Left renal pelvis (tissue), 4 donors: ENCODE data around the gene ASPG. TPM values are rescaled to one million over a fixed set of nuclear protein-coding genes. Genes with fewer than 3 reads are reported as not detected.

ENCODE experiments used
- DNase-seq, 4 donors: peaks; one replicate each; pipeline ENCODE4 v3.0.0-alpha.2; 2013; ENCODE audit warnings: low read depth in 4 of 4, low spot score in 3 of 4
- polyA plus RNA-seq, 4 donors: library from polyadenylated mRNA; unstranded; fragments of 120-200 nt; gene quantifications; one replicate each; pipeline ENCODE4 v1.2.1, GENCODE V29; 2013; ENCODE audit not compliant: insufficient read length in 4 of 4

Gene ASPG
- polyA plus RNA-seq, 4 donors: 1.4 to 18.9 (median 10.0) TPM

DNA sequence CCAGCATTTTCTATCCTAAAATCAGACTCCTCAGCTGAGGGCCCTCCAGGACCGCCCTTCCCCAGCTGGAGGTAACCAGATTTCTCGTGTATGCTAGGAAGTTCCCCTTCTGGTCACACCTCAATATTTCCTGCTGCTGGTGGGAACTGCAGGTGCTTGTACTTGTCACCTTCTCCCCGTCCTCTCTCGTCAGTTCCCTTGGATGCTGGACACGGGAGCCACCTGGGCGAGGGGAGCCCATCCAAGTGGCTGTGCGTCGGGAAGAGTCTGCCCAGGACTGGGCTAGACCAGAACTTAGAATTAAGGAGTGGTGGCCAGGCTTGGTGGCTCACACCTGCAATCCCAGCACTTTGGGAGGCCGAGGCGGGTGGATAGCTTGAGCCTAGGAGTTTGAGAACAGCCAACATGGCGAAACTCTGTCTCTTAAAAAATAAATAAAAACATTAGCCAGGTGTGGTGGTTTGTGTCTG lies 29.7 kb downstream of the ASPG start:
- no peak for DNase-seq

DNA sequence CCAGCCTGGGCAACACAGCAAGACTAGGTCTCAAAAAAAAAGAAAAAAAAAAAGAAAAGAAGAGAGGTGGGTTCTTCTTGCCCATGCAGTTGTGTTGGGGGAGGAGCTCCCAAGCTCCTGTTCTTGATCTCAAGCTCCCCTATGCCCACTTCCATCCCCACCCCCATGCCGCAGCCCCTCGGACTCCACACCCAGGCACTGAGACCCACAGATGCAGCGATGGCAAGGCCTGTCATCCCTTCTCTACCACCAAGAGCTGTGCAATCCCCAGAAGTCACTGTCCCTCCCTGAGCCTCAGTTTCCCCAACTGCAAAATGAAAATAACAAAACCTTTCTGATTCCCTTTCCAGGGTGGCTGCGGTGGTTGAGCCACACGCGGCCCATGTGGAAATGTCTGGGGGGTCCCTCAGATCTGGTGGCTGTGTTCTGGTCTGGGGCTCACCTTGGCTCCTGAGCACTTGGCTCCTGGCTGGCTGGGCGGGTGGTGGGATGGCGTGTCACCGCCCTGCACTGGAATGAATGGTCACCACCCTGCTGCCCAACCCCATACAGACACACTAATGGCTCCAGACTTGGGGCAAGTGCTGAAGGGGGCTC lies 30.3 kb downstream of the ASPG start:
- no peak for DNase-seq

DNA sequence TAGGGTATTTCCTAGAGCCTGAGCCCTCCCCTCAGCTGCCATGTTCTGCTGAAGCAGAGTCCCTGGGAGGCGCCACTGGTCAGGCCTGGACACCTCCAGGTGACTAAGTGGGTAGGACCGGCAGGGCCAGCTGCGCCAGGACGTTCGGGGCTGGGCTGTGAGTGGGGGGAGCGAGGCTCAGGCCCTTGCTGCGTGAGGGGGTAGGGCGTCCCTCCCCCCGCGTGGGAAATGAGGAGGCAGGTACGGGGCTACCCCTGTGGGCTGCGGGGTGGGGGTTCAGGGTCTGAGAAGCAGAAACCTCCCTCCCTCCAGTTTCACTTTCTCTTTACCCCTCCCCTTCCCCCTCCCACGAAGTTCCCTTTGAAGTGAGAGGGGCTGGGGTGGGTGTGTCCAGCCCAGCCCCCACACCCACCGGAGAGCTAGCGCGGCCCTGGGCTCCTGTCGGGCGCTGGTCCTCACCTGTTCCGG lies 30.8 kb downstream of the ASPG start:
- no peak for DNase-seq

DNA sequence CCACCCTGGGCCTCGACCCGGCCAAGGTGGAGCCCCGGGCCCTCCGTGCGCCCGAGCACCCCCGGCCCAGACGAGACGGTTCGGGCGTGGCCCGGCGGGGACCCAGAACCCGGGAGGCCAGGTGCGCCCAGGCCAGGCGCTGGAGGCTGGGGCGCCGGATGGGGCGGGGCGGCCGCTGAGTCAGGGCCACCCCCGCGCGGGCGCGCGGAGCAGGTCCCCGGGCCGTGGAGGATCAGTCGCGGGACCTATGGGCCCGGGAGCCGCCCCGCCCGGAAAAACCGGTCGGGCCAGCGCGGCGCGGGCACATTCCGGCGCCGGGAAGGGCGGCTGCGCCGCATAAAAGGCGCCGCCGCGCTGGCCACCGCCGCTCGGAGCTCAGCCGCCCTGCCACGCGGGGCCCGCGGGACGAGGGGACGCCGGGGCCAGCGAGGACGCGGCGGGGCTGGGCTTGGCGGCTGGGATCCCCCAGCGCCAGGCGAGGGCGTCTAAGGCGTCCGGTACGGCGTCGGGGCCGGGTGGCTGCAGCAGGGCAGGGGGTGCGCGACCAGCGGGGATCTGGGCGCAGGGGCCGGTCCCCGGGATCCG lies 31.3 kb downstream of the ASPG start:
- no peak for DNase-seq

DNA sequence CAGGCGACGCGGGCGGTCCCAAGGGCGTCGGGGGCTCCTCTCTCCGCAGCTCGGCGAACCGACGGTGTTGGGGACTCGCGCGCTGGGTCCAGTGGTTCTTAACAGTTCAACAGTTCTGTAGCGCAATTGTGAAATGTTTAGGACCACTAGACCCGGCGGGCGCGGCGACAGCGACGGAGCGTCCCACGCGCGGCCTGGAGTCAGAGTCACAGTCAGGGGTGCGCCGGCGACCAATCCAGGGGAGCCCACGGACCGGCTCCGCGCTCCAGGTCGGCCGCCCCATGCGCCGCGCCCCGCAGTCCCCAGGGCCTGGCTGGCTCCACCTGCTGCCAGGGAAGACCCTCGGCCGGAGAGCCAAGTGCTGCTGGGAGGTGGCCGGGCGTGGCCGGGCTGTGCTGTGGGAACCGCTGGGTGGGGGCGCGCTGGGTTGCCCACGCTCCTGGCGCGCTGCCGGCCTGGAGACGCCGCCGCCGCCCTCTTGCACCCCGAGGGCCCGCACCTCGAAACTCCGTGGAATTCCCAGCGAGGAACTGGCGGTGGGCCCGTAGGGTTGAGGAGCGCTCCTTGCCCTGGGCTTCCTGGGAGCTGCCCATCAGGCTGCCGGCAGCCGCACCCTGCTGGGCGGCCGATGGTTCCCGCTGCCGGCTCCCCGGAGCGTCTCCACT lies 32.0 kb downstream of the ASPG start:
- no peak for DNase-seq

DNA sequence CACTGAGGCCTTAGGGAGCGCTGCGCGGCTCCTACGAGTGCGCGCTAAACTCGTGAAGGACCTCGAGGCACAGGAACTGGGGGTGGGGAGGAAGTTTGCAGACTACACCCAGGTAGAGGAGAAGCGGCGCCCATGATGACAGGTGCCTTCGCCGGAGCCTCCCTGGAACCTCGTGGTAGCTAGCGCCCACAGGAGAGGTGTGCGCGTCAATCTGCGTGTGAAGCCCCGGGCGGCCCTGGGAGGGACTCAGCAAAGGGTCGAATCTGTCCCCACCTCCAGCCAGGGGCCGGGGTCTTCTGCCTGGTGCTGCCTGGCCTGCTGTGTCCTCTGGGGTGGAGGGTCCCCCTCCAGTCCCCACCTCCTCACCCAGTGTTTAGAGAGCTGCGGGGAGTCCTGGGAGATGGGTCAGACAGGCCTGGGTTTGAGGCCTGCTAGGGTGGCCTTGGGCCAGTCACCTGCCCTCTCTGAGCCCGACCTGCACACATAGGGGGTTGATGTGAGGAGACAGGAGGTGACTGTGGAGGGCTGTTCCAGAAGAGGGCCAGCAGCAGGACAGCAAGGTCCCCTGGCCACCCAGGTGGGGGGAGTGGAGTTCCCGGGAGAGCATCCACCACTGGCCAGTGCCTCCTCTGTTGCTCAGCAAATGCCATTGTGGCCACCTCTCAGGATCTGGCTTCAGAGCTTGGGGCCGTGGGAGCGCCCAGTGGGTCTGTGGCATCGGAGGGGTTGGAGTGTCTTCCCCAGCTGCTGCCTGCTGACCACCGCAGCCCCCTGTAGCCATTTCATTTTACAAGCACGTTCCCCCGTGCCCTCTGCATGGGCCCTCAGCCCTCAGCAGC lies 32.7 kb downstream of the ASPG start:
- DNase-seq: no peak

DNA sequence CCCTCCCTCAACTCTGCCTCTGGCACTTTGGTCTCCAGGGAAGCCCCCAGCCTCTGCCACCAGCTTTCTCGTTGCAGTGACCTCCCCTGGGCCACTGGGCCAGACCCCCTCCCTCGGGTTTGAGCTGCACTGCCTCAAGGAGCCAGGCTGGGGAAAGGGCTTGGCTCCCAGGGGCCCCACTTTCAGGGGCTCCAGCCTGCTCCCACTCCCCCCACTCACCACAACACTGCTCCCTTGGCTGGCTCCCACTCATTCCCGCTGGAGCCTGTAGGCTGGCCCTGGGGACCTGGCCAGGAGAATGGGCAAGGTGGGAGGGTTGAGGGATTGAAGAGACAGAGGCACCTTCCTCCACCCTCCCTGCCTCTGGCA lies 33.6 kb downstream of the ASPG start:
- no peak for DNase-seq

DNA sequence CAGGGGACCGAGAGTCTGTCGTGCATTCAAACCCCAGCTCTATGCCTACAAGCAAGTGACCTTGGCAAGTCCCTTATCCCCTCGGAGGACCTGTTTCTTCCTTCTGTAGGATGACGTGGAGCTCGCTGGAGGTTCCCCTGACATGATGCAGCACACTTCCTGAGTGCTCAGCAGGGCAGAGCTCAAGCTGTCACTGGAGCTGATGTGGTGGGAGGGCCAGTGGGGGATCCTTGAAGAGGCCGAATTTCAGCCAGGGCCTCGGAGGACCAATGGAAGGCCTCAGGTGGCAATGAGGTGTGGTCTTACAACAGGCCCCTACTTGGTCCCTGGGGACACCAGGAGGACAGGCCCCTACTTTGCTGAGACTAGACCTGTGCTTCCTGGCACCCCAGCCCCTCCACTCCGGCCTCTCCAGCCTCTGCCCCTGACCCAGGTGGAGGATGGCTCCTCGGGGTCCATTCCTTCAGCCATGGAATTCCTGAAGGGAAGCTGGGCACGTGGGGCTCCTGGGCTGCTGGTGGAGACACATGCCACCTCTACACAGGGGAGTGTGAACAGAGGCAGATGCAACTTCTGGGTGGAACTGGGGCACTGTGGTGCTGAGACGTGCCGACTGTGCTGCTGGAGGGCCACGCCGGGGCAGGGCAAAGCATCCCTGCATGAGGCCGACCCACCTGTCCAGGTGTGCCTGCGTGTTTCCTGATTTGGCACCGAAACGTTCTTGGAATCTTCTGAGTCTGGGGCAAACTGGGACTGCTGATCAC lies 34.2 kb downstream of the ASPG start:
- no peak for DNase-seq

DNA sequence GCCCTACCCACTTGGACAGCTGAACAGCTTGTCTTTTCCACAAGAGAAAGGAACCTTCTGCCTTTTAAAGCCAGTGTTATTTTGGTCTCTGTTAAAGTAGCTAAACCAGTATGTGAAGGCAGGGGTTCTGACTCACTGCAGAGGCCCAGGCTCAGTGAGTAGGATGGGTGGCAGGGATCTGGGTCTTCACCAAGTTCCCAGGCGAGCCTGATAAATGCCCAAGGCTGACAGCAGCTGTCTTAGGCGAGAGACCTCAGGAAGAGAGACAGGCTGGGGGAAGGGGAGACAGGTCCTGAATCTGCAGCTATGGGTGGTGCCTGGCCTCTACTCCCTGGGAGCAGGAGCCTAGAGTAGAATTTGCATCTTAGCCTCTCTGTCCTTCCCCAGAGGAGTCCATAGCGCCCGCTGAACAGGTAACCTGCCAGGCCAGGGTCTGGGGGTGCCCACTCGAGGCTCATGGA lies 34.8 kb downstream of the ASPG start:
- DNase-seq: no peak

DNA sequence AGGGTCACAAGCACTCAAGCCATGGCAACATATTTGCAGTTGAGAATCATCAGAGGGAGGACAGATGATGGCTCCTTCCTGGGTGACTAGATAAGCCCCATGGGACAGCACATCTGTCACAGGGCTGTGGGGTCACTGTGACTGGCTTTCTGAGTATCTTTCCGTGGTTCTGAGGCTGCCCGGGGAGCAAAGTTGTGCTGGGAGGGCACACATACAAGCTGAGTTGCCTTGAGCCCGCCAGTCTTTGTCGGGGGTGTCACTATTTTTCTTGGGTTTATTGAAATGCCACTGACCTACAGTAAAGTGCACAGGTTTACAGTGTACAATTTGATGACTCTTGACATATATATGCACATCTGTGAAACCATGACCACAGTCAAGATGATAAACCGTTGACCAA lies 35.6 kb downstream of the ASPG start:
- no peak for DNase-seq

DNA sequence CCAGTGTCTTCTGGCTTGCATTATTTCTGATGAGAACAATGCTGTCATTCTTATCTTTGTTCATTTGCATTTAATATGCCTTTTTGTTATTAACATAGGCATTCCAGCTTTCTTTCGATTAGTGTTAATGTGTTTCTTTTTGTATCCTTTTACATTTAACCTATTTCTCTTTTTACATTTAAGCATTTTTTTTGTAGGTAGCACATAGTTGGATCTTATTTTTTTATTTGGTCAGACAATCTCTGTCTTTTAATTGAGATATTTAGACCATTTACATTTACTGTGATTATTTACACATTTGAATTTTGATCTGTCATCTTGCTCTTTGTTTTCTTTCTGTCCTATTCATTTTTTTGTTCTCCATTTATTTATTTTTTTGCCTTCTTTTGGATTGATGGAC lies 38.4 kb downstream of the ASPG start:
- DNase-seq: no peak

DNA sequence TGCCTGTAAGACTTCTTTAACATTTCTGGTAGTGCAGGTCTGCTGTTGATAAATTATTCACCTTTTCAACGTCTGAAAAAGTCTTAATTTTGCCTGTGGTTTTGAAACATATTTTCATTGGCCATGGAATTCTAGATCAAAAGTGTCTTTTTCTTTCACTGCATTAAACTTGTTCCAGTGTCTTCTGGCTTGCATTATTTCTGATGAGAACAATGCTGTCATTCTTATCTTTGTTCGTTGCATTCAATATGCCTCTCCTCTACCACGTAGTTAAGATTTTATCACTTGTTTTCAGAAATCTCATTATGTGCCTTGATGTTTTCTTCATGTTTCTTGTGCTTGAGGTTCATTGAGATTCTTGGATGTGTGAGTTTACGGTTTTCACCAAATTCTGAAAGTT lies 39.5 kb downstream of the ASPG start:
- no peak for DNase-seq

DNA sequence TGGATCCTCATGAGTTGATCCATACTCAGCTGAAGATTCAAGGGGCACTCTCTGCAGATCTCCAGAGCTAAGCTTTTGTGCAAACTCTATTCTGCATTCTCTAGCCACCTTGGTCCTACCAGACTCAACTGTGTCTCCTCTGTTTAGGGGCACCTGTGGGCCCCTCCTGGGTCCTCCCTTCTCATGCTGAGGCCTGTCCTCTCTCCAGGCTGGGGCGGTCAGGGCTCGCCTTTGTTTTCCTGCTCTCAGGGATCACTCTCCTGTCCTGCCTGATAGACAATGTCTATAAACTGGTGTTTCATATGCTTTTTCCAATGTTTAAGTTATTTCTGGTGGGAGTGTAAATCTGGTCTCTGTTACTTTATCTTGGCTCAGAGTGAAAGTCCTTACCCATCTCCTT lies 41.3 kb downstream of the ASPG start:
- no peak for DNase-seq

DNA sequence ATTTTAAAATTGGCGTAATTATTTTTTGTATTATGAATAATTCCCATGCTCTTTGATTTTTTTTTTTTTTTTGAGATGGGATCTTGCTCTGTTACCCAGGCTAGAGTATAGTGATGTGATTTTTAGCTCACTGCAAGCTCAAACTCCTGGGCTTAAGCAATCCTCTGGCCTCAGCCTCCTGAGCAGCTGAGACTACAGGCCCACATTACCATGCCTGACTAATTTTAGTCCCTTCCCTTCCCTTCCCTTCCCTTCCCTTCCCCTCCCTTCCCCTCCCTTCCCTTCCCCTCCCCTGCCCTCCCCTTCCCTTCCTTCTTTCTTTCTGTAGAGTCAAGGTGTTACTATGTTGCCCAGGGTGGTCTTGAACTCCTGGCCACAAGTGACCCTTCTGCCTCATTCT lies 43.5 kb downstream of the ASPG start:
- no peak for DNase-seq

DNA sequence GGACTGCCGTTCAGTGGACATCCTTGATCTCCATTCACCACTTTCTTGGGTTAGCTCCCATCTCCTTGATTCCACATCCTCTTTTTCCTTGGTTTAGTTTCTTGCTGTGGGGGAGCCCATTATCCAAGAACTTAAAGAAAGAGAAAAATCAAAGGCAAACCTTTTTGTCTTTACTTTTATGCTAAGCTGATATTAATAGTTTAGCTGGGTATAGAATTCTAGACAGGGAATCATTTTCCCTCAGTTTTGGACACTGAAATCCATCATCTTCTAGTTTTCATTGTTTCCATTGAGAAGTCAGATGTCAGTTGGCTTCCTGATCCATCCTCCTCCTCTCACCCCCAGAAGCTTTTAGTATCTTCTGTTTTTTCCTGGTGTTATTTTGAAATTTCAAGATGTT lies 44.1 kb downstream of the ASPG start:
- no peak for DNase-seq

DNA sequence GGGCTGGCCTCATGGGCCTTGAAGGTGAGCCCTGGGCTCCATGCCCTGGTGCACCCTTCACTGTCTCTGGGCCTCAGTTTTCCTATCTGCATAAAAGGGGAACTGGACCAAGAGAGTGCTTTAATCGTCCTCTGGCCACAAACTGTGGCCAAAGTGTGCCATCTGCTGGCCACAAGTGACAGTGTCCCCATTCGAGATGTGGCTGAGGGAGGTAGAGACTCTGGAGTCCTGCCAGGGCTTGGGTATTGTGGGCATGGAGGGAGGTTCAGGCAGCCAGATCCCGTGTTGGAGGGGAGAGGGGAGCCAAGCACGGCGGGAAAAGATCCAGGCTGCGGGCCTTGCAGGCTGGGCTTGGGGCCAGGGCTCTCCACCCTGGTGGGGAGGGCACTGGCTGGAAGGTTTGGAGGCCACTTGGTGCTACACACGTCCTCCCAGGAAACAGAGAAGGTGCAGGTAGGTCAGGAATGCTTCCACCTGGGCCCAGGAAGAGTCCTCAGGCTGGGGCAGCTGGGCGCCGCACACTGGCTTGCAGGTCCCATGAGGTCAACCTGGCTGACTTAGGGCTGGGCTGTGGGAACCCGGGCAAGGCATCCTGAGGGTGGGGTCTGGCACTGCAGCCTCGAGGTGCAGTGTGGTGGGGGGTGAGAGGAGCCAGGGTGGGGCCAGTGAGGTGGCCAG lies 45.6 kb downstream of the ASPG start:
- DNase-seq: no peak

DNA sequence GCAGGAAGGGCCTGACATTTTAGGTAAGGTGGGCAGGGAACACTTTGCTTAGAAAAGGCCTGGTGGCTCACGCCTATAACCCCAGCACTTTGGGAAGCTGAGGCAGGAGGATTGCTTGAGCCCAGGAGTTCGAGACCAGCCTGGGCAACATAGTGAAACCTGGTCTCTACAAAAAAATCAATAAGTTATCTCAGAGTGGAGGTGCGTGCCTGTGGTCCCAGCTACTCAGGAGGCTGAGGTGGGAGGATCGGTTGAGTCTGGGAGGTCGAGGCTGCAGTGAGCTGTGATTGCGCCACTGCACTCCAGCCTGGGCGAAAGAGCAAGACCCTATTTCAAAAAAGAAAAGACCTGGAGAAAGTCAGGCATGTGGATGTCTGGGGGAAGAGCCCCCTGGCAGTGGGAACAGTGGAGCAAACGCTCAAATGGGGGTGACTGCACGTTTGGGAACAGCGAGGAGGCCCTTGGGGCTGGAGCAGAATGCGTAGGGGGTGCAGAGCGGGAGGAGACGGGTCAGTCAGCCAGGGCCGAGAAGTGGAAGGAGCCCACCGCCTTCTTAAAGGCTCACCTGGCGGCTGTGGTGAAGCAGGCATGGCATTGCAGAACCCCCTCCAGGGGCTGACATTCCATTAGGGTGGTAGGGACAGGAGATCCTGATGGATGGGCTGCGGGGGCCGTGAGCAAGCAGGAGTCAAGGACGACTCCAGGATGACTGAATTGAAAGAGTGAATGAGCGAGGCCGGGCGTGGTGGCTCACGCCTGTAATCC lies 46.6 kb downstream of the ASPG start:
- no peak for DNase-seq

DNA sequence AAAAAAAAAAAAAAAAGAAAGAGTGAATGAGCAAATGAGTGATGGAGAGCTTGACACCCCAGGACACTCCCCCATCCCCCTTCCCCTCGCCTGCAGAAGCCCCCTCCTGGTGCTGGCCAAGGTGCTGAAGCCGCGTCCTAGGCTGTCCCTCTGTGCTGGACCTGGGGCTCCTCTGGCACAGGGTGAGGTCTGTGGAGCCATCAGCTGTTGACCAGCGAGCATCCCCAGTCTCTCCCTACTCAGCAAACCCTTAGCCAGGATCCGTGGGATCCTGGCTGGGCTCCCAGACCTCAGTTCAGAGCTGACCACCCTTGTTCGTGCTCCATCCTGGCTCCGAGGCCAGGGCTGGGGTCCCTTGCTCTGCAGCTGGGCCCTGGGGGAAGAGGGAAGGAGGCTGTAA lies 47.5 kb downstream of the ASPG start:
- DNase-seq: no peak

DNA sequence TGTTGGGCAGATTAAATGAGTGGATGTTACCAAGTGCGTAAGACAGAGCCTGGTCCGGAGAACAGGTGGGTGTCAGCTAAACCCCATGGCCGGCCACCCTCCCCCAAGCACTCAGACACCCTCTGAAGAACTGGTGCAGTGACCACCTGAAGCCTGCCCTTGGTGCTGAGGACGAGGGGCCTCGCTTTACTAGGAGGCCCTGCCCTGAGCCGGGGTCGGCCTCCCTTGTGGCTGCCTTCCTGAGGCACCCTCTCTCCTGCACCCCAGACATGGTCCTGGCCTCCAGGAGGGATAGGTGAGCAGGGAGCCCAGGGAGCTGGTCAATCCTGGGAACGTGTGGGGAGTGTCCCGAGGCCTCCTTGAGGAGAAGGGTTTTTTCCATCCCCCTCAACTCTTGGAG lies 48.0 kb downstream of the ASPG start:
- no peak for DNase-seq
